GM23338 (cell line): ENCODE data around the gene MAST4. TPM values are rescaled to one million over a fixed set of nuclear protein-coding genes. Genes with fewer than 3 reads are reported as not detected.

Experiments used
- ATAC-seq: fragments of 200-7000 bp; cut with Tn5 transposase; 3 replicates; pipeline ENCODE4 v1.9.1; 2020
- DNase-seq: peaks from one replicate; pipeline ENCODE4 v3.0.0-alpha.2; 2015; ENCODE audit warnings: low spot score
- H2AFZ ChIP-seq: fragments of 200-600 bp; sonication (generic); 2 replicates; pipeline ENCODE4 v1.8.0; 2016; ENCODE audit warnings: antibody characterized with exemption, mild to moderate bottlenecking, moderate library complexity
- H3F3A ChIP-seq: fragments of 200-600 bp; sonication (generic); replicated peaks from 2 replicates; pipeline ENCODE4 v1.8.0; 2017; ENCODE audit warnings: antibody characterized with exemption, mixed run types, low read depth
- H3K27ac ChIP-seq: fragments of 200-600 bp; sonication (generic); 2 replicates; pipeline ENCODE4 v1.6.1; 2016; ENCODE audit warnings: low read depth
- H3K27me3 ChIP-seq: fragments of 200-600 bp; sonication (generic); 2 replicates; pipeline ENCODE4 v1.8.0; 2016; ENCODE audit warnings: mild to moderate bottlenecking, mixed run types, moderate library complexity; ENCODE audit not compliant: insufficient read depth
- H3K36me3 ChIP-seq: fragments of 200-600 bp; sonication (generic); 2 replicates; pipeline ENCODE4 v1.8.0; 2016; ENCODE audit warnings: mild to moderate bottlenecking; ENCODE audit not compliant: insufficient read depth
- H3K4me1 ChIP-seq: fragments of 200-600 bp; sonication (generic); 2 replicates; pipeline ENCODE4 v1.8.0; 2016; ENCODE audit warnings: mild to moderate bottlenecking, moderate library complexity; ENCODE audit not compliant: insufficient read depth
- H3K4me2 ChIP-seq: fragments of 200-600 bp; sonication (generic); 2 replicates; pipeline ENCODE4 v1.7.1; 2017; ENCODE audit warnings: mixed run types
- H3K4me3 ChIP-seq: fragments of 200-600 bp; sonication (generic); 2 replicates; pipeline ENCODE4 v1.6.1; 2016; ENCODE audit warnings: mixed run types
- H3K79me2 ChIP-seq: fragments of 200-600 bp; sonication (generic); replicated peaks from 2 replicates; pipeline ENCODE4 v1.8.0; 2017; ENCODE audit warnings: mild to moderate bottlenecking; ENCODE audit not compliant: insufficient read depth
- H3K9me2 ChIP-seq: fragments of 200-600 bp; sonication (generic); 2 replicates; pipeline ENCODE4 v1.8.0; 2017; ENCODE audit not compliant: insufficient read depth
- H4K20me1 ChIP-seq: fragments of 200-600 bp; sonication (generic); replicated peaks from 2 replicates; pipeline ENCODE4 v1.8.0; 2017; ENCODE audit warnings: mild to moderate bottlenecking; ENCODE audit not compliant: insufficient read depth
- H3K27ac Mint-ChIP-seq: 2 replicates; pipeline ENCODE4 v1.8.0; 2020; ENCODE audit warnings: inconsistent platforms, mild to moderate bottlenecking, moderate library complexity, mixed read lengths
- H3K27me3 Mint-ChIP-seq: 3 replicates; pipeline ENCODE4 v1.8.0; 2022; ENCODE audit warnings: low read depth, mild to moderate bottlenecking, moderate library complexity, mixed read lengths, inconsistent platforms; ENCODE audit not compliant: insufficient read depth, poor library complexity
- H3K36me3 Mint-ChIP-seq: 3 replicates; pipeline ENCODE4 v1.8.0; 2021; ENCODE audit warnings: low read depth, mild to moderate bottlenecking, inconsistent platforms, moderate library complexity, mixed read lengths
- H3K4me1 Mint-ChIP-seq: 3 replicates; pipeline ENCODE4 v1.8.0; 2020; ENCODE audit warnings: mild to moderate bottlenecking, inconsistent platforms, mixed read lengths
- H3K4me3 Mint-ChIP-seq: 3 replicates; pipeline ENCODE4 v1.8.0; 2021; ENCODE audit warnings: moderate library complexity, mild to moderate bottlenecking, inconsistent platforms, mixed read lengths
- H3K9me3 Mint-ChIP-seq: 3 replicates; pipeline ENCODE4 v1.8.0; 2020; ENCODE audit warnings: moderate library complexity, mild to moderate bottlenecking, inconsistent platforms, mixed read lengths
- CREB1 ChIP-seq: fragments of 250-450 bp; sonication (Bioruptor Pico); IDR thresholded peaks from 2 replicates; pipeline ENCODE4 v1.5.0; 2020; ENCODE audit warnings: low read depth, mild to moderate bottlenecking, moderate library complexity
- CTCF ChIP-seq, 2 experiments: fragments of 200-600 bp in 1 of 2; sonication (generic) in 1 of 2; conservative IDR thresholded peaks; 2 replicates each; pipeline versions ENCODE4 v1.5.1 to v1.6.1; 2016 to 2017; ENCODE audit warnings: antibody characterized with exemption in 2 of 2, low read depth in 2 of 2, mild to moderate bottlenecking in 2 of 2, moderate library complexity in 1 of 2
- ETS1 ChIP-seq: IDR thresholded peaks from 2 replicates; pipeline ENCODE4 v1.6.1; 2016; ENCODE audit warnings: antibody characterized with exemption
- EZH2 ChIP-seq: fragments of 200-600 bp; sonication (generic); IDR thresholded peaks from one replicate; pipeline ENCODE4 v1.8.0; 2017; ENCODE audit warnings: antibody characterized with exemption, mild to moderate bottlenecking, low read depth; ENCODE audit not compliant: unreplicated experiment
- EZH2phosphoT487 ChIP-seq: fragments of 200-600 bp; sonication (generic); IDR thresholded peaks from one replicate; pipeline ENCODE4 v1.8.1; 2018; ENCODE audit warnings: antibody characterized with exemption; ENCODE audit not compliant: unreplicated experiment
- POLR2AphosphoS5 ChIP-seq: IDR thresholded peaks from 2 replicates; pipeline ENCODE4 v1.6.1; 2016; ENCODE audit warnings: antibody characterized with exemption, low read depth
- REST ChIP-seq: IDR thresholded peaks from one replicate; pipeline ENCODE4 v1.6.1; 2018; ENCODE audit warnings: antibody characterized with exemption; ENCODE audit not compliant: unreplicated experiment
- STAT1 ChIP-seq: IDR thresholded peaks from one replicate; pipeline ENCODE4 v1.6.1; 2016; ENCODE audit warnings: antibody characterized with exemption; ENCODE audit not compliant: unreplicated experiment
- ZNF114 ChIP-seq: fragments of 250-450 bp; sonication (Bioruptor Pico); IDR thresholded peaks from 2 replicates; pipeline ENCODE4 v1.5.0; 2020; ENCODE audit warnings: mild to moderate bottlenecking, moderate library complexity
- ZNF331 ChIP-seq: fragments of 250-450 bp; sonication (Bioruptor Pico); IDR thresholded peaks from 2 replicates; pipeline ENCODE4 v1.5.0; 2020; ENCODE audit warnings: low read depth, mild to moderate bottlenecking, moderate library complexity
- ZNF462 ChIP-seq: fragments of 250-450 bp; sonication (Bioruptor Pico); IDR thresholded peaks from 2 replicates; pipeline ENCODE4 v1.5.0; 2020; ENCODE audit warnings: mild to moderate bottlenecking, moderate library complexity
- polyA plus RNA-seq: library from polyadenylated mRNA; unstranded; fragments of >200 nt; fragmentation: Nextera tagmentation; extraction: Ambion mirVana; gene quantifications from 2 replicates; pipeline ENCODE4 v1.2.1, GENCODE V29; 2016
- total RNA-seq: library from RNA; depleted of rRNA; stranded (reverse); fragments of >200 nt; shearing (Covaris generic); gene quantifications from 2 replicates; pipeline ENCODE4 v1.2.3, GENCODE V29; 2014

MAST4 gene
- total and polyA plus RNA-seq, 2 experiments from 2014 or later: 3.6 to 8.5 TPM

- peaks cover 42% of the 10 kb centered on the region for H3K4me1 Mint-ChIP-seq
- no peaks in the 10 kb centered on the region for H3K79me2 ChIP-seq
- no peaks in the 10 kb centered on the region for H3K27me3 Mint-ChIP-seq
- no peaks in the 10 kb centered on the region for H3F3A ChIP-seq
- H3K4me3 Mint-ChIP-seq: no peak overlapping the region
- DNase-seq (no peak), ATAC-seq (no peak)
- no peak overlapping the region for H3K4me3 ChIP-seq
- TF ChIP-seq ETS1 (no peak), POLR2AphosphoS5 (no peak), CREB1 (CRISPR knock-in tag) (no peak), ZNF114 (CRISPR knock-in tag) (no peak), EZH2phosphoT487 (no peak), EZH2 (no peak), ZNF462 (CRISPR knock-in tag) (no peak), CTCF (conservative IDR thresholded peaks at IDR 0.05; ENCODE audit: low read depth in 2 of 2) (no peak), STAT1 (no peak), ZNF331 (CRISPR knock-in tag) (no peak), REST (no peak)
- H3K36me3 ChIP-seq: no peaks in the 10 kb centered on the region
- no peaks in the 10 kb centered on the region for H3K9me3 Mint-ChIP-seq
- no peak overlapping the region for H3K27ac ChIP-seq
- no peaks in the 10 kb centered on the region for H3K9me2 ChIP-seq
- H3K4me2 ChIP-seq: no peak overlapping the region
- H3K4me1 ChIP-seq: peaks cover 10% of the 10 kb centered on the region; the same call in 1 of the 2 replicates
- H3K27ac Mint-ChIP-seq: no peak overlapping the region
- no peak overlapping the region for H2AFZ ChIP-seq
- no peaks in the 10 kb centered on the region for H3K36me3 Mint-ChIP-seq
- H4K20me1 ChIP-seq: no peaks in the 10 kb centered on the region
- no peaks in the 10 kb centered on the region for H3K27me3 ChIP-seq
Observed at GRCh38 chr5:66987540-66987939, 391.3 kb downstream of the MAST4 start.
